HEK293 (cell line): ENCODE measurements around the gene THAP4.

Experiments used
- CTCF ChIA-PET: fragments of 350-600 bp; formaldehyde crosslinking; extraction: SDS; loops from one replicate; lab custom pipeline; 2021; ENCODE audit warnings: antibody characterized with exemption; lab: Yijun Ruan, JAX
- POLR2A ChIA-PET: fragments of 300-600 bp; formaldehyde crosslinking; extraction: SDS; loops from one replicate; lab custom pipeline; 2020; ENCODE audit warnings: antibody characterized with exemption, inconsistent platforms; lab: Yijun Ruan, JAX
- H3K27ac ChIP-seq: fragments of 200-500 bp; sonication (Bioruptor generic); 2 replicates; pipeline ENCODE4 v1.5.1; 2014; ENCODE audit warnings: low read depth, low read length, control low read depth, inconsistent platforms; ENCODE audit errors: extremely low read depth
- H3K36me3 ChIP-seq, 2 experiments: fragments of 200-500 bp in 1 of 2; sonication (Bioruptor generic) in 1 of 2; 1 replicate in 1 of 2; 2 replicates in 1 of 2; pipeline ENCODE4 v1.5.1; 2014 to 2017; ENCODE audit warnings: inconsistent platforms in 2 of 2, low read length in 2 of 2; ENCODE audit not compliant: control insufficient read depth in 2 of 2, insufficient read depth in 1 of 2
- H3K4me1 ChIP-seq: fragments of 200-500 bp; sonication (Bioruptor generic); 2 replicates; pipeline ENCODE4 v1.5.1; 2014; ENCODE audit warnings: mild to moderate bottlenecking, low read length, inconsistent platforms; ENCODE audit not compliant: control insufficient read depth, insufficient read depth
- H3K4me3 ChIP-seq: 2 replicates; pipeline ENCODE4 v1.5.1; 2011; ENCODE audit warnings: low read depth, mild to moderate bottlenecking, control low read depth, low read length, moderate library complexity
- H3K9me3 ChIP-seq: fragments of 200-500 bp; sonication (Bioruptor generic); 2 replicates; pipeline ENCODE4 v1.5.1; 2014; ENCODE audit warnings: low read depth, low read length, inconsistent platforms; ENCODE audit not compliant: control insufficient read depth, insufficient read depth
- BCL6B ChIP-seq: fragments of 450-650 bp; formaldehyde crosslinking; IDR thresholded peaks from 2 replicates; pipeline ENCODE4 v1.5.1; 2017; ENCODE audit warnings: missing biosample characterization, missing genetic modification characterization
- GLI4 ChIP-seq: fragments of 450-650 bp; formaldehyde crosslinking; IDR thresholded peaks from 2 replicates; pipeline ENCODE4 v1.5.1; 2016; ENCODE audit warnings: missing biosample characterization, missing genetic modification characterization
- KLF17 ChIP-seq: fragments of 450-650 bp; formaldehyde crosslinking; IDR thresholded peaks from 2 replicates; pipeline ENCODE4 v1.5.1; 2016; ENCODE audit warnings: missing biosample characterization, missing genetic modification characterization
- SETDB1 ChIP-seq: IDR thresholded peaks from one replicate; pipeline ENCODE4 v1.6.1; 2017; ENCODE audit warnings: mild to moderate bottlenecking, low read length, moderate library complexity, mixed read lengths; ENCODE audit not compliant: insufficient read length
- SP7 ChIP-seq: fragments of 450-650 bp; formaldehyde crosslinking; IDR thresholded peaks from 2 replicates; pipeline ENCODE4 v1.5.1; 2016; ENCODE audit warnings: missing biosample characterization, missing genetic modification characterization
- TRIM28 ChIP-seq: IDR thresholded peaks from 2 replicates; pipeline ENCODE4 v1.6.1; 2011; ENCODE audit warnings: low read length, control low read depth, borderline replicate concordance
- ZBTB26 ChIP-seq: fragments of 450-650 bp; formaldehyde crosslinking; optimal IDR thresholded peaks from 2 replicates; pipeline ENCODE3; 2016; ENCODE audit warnings: missing biosample characterization, mild to moderate bottlenecking, missing genetic modification characterization
- ZFHX2 ChIP-seq: fragments of 450-650 bp; formaldehyde crosslinking; conservative IDR thresholded peaks from 2 replicates; pipeline ENCODE4 v1.5.1; 2016; ENCODE audit warnings: missing biosample characterization, missing genetic modification characterization
- ZNF114 ChIP-seq: fragments of 450-650 bp; formaldehyde crosslinking; IDR thresholded peaks from 2 replicates; pipeline ENCODE4 v1.5.0; 2017; ENCODE audit warnings: missing biosample characterization, missing genetic modification characterization
- ZNF155 ChIP-seq: fragments of 450-650 bp; formaldehyde crosslinking; IDR thresholded peaks from 2 replicates; pipeline ENCODE4 v1.5.1; 2016; ENCODE audit warnings: missing biosample characterization, missing genetic modification characterization
- ZNF223 ChIP-seq: fragments of 450-650 bp; formaldehyde crosslinking; IDR thresholded peaks from 2 replicates; pipeline ENCODE4 v1.5.1; 2016; ENCODE audit warnings: missing biosample characterization, missing genetic modification characterization
- ZNF335 ChIP-seq: fragments of 450-650 bp; formaldehyde crosslinking; conservative IDR thresholded peaks from 2 replicates; pipeline ENCODE4 v1.5.1; 2016; ENCODE audit warnings: missing biosample characterization, missing genetic modification characterization
- ZNF488 ChIP-seq: fragments of 450-650 bp; formaldehyde crosslinking; IDR thresholded peaks from 2 replicates; pipeline ENCODE4 v1.5.1; 2016; ENCODE audit warnings: missing biosample characterization, missing genetic modification characterization
- ZNF514 ChIP-seq: fragments of 450-650 bp; formaldehyde crosslinking; IDR thresholded peaks from 2 replicates; pipeline ENCODE4 v1.5.1; 2016; ENCODE audit warnings: missing biosample characterization, missing genetic modification characterization
- ZNF560 ChIP-seq: fragments of 450-650 bp; formaldehyde crosslinking; IDR thresholded peaks from 2 replicates; pipeline ENCODE4 v1.5.1; 2017; ENCODE audit warnings: missing biosample characterization, missing genetic modification characterization, borderline replicate concordance
- ZNF677 ChIP-seq: fragments of 450-650 bp; IDR thresholded peaks from 2 replicates; pipeline ENCODE4 v1.5.0; 2018; ENCODE audit warnings: missing biosample characterization, mild to moderate bottlenecking, missing genetic modification characterization, moderate library complexity
- TF ChIP-seq, protein P1 (sequence below): fragments of 450-650 bp; formaldehyde crosslinking; conservative IDR thresholded peaks from 2 replicates; pipeline ENCODE4 v1.5.1; 2016; ENCODE audit warnings: low read depth, missing biosample characterization, missing genetic modification characterization

Gene THAP4

GRCh38 chr2:241559323-241560161 is 77.4 kb downstream of the THAP4 start (continued):
- TF ChIP-seq KLF17 (tag by site-specific recombination) (no peak), ZNF155 (tag by site-specific recombination) (no peak), ZBTB26 (peak; percentile 78), ZNF223 (0 out of 2 replicates have a peak, but pooled peaks have one; percentile 26), GLI4 (tag by site-specific recombination) (no peak), ZNF514 (tag by site-specific recombination) (no peak)

DNA sequence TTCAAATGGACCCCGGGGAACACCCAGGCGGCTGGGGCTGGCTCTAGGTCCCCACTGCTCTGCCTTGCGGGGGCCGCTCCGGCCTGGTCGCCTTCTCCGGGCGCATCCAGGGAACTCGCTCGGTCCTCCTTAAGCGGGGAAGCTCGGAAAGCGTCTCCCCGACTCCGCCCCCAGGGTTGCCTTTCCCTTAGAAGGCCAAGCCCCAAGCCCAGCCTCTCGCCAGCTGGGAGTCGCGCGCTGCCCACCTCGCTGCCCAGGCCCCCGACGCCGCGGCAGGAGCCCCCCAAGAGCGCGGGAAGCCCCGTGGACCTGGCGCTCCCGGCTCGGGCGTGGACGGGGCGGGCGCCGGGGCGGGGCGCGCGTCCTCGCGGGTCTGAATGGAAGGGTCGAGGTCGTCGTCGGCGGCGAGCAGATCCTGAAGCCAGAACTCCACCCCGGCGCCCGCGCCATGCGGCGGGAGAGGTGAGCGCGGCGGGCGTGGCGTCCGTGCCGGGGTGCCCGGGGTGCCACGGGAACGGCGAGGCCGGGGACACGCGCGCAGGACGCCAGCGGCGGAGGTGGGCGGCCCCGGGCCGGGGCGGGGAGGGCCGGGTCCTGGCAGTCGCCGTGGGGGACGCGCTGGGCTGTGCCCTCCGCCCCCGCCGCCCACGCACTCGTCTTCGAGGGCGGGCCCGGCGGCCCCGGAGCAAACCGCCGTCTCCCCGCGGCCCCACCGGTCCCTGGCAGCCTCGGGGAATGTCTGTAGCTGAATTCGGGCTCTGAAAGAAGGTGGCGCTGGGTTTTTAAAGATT is 78.2 kb downstream of the THAP4 start, which contains the start of gene BOK:
BOK (plus strand) TSS at position 214 of the 791 bp plus-strand sequence. CDS start 739 bp downstream, outside the sequence.
- POLR2A ChIA-PET = no interaction called here
- TF ChIP-seq ZNF335 (tag by site-specific recombination) (peak; percentile 23), BCL6B (tag by site-specific recombination) (no peak), ZFHX2 (tag by site-specific recombination) (peak; percentile 48), ZNF560 (tag by site-specific recombination) (peak; percentile 7; the same call in 1 of the 2 replicates)
- Histone ChIP-seq H3K4me1 (no peaks in the 10 kb centered on the region), H3K9me3 (no peaks in the 10 kb centered on the region; the same call in 1 of the 2 replicates), H3K36me3 (no peaks in the 10 kb centered on the region), H3K4me3 (peak within 1 kb of the TSS; percentile 48), H3K27ac (peak within 1 kb of the TSS; percentile 39; the same call in 1 of the 2 replicates)
- CTCF ChIA-PET = no interaction called here

GRCh38 chr2:241556746-241557145 is 80.2 kb downstream of the THAP4 start:
- H3K4me1 ChIP-seq = no peaks in the 10 kb centered on the region
- POLR2A ChIA-PET = no interaction called here
- no peak overlapping the region for H3K27ac ChIP-seq
- no peak overlapping the region for H3K4me3 ChIP-seq
- no peaks in the 10 kb centered on the region; the same call in 1 of the 2 replicates for H3K9me3 ChIP-seq
- H3K36me3 ChIP-seq = no peaks in the 10 kb centered on the region
- CTCF ChIA-PET = interaction anchor here (0.6 to 0.7 kb wide), 2 partner anchors 9 to 28 kb away, joined by 3 read pairs; no protein-coding TSS in a partner anchor
- TF ChIP-seq, protein P1, sequence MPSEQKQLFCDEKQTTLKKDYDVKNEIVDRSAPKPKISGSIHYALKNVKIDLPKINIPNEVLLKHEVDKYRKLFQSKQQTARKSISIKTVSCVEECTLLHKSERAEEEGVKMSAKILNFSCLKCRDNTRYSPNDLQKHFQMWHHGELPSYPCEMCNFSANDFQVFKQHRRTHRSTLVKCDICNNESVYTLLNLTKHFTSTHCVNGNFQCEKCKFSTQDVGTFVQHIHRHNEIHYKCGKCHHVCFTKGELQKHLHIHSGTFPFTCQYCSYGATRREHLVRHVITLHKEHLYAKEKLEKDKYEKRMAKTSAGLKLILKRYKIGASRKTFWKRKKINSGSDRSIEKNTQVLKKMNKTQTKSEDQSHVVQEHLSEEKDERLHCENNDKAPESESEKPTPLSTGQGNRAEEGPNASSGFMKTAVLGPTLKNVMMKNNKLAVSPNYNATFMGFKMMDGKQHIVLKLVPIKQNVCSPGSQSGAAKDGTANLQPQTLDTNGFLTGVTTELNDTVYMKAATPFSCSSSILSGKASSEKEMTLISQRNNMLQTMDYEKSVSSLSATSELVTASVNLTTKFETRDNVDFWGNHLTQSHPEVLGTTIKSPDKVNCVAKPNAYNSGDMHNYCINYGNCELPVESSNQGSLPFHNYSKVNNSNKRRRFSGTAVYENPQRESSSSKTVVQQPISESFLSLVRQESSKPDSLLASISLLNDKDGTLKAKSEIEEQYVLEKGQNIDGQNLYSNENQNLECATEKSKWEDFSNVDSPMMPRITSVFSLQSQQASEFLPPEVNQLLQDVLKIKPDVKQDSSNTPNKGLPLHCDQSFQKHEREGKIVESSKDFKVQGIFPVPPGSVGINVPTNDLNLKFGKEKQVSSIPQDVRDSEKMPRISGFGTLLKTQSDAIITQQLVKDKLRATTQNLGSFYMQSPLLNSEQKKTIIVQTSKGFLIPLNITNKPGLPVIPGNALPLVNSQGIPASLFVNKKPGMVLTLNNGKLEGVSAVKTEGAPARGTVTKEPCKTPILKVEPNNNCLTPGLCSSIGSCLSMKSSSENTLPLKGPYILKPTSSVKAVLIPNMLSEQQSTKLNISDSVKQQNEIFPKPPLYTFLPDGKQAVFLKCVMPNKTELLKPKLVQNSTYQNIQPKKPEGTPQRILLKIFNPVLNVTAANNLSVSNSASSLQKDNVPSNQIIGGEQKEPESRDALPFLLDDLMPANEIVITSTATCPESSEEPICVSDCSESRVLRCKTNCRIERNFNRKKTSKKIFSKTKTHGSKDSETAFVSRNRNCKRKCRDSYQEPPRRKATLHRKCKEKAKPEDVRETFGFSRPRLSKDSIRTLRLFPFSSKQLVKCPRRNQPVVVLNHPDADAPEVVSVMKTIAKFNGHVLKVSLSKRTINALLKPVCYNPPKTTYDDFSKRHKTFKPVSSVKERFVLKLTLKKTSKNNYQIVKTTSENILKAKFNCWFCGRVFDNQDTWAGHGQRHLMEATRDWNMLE (tag by site-specific recombination) = no peak
- peak; percentile 96 for TF ChIP-seq SETDB1
- TF ChIP-seq ZNF114 (tag by site-specific recombination) = no peak
- 0 out of 2 replicates have a peak, but pooled peaks have one; percentile 15 for TF ChIP-seq TRIM28
- no peak for TF ChIP-seq ZNF677 (tag by site-specific recombination)
- TF ChIP-seq SP7 (tag by site-specific recombination) = no peak
- no peak for TF ChIP-seq ZNF488 (tag by site-specific recombination)
